HEK293 (cell line): Measurements from ENCODE around the gene GPRC5B.

Experiments used
- CTCF ChIA-PET: fragments of 350-600 bp; formaldehyde crosslinking; extraction: SDS; loops from one replicate; lab custom pipeline; 2021; ENCODE audit warnings: antibody characterized with exemption; lab: Yijun Ruan, JAX
- POLR2A ChIA-PET: fragments of 300-600 bp; formaldehyde crosslinking; extraction: SDS; loops from one replicate; lab custom pipeline; 2020; ENCODE audit warnings: antibody characterized with exemption, inconsistent platforms; lab: Yijun Ruan, JAX
- H3K27ac ChIP-seq: fragments of 200-500 bp; sonication (Bioruptor generic); 2 replicates; pipeline ENCODE4 v1.5.1; 2014; ENCODE audit warnings: low read depth, low read length, control low read depth, inconsistent platforms; ENCODE audit errors: extremely low read depth
- H3K36me3 ChIP-seq, 2 experiments: fragments of 200-500 bp in 1 of 2; sonication (Bioruptor generic) in 1 of 2; 1 replicate in 1 of 2; 2 replicates in 1 of 2; pipeline ENCODE4 v1.5.1; 2014 to 2017; ENCODE audit warnings: inconsistent platforms in 2 of 2, low read length in 2 of 2; ENCODE audit not compliant: control insufficient read depth in 2 of 2, insufficient read depth in 1 of 2
- H3K4me1 ChIP-seq: fragments of 200-500 bp; sonication (Bioruptor generic); 2 replicates; pipeline ENCODE4 v1.5.1; 2014; ENCODE audit warnings: mild to moderate bottlenecking, low read length, inconsistent platforms; ENCODE audit not compliant: control insufficient read depth, insufficient read depth
- H3K4me3 ChIP-seq: 2 replicates; pipeline ENCODE4 v1.5.1; 2011; ENCODE audit warnings: low read depth, mild to moderate bottlenecking, control low read depth, low read length, moderate library complexity
- H3K9me3 ChIP-seq: fragments of 200-500 bp; sonication (Bioruptor generic); 2 replicates; pipeline ENCODE4 v1.5.1; 2014; ENCODE audit warnings: low read depth, low read length, inconsistent platforms; ENCODE audit not compliant: control insufficient read depth, insufficient read depth
- ATF2 ChIP-seq: fragments of 450-650 bp; formaldehyde crosslinking; IDR thresholded peaks from 2 replicates; pipeline ENCODE4 v1.5.1; 2016; ENCODE audit warnings: missing biosample characterization, missing genetic modification characterization, low read depth
- BCL11A ChIP-seq: fragments of 450-650 bp; formaldehyde crosslinking; IDR thresholded peaks from 2 replicates; pipeline ENCODE4 v1.5.1; 2016; ENCODE audit warnings: low read depth, missing biosample characterization, missing genetic modification characterization
- FEZF1 ChIP-seq: fragments of 450-650 bp; formaldehyde crosslinking; IDR thresholded peaks from 2 replicates; pipeline ENCODE4 v1.5.1; 2016; ENCODE audit warnings: missing biosample characterization, missing genetic modification characterization
- SP3 ChIP-seq: fragments of 450-650 bp; formaldehyde crosslinking; IDR thresholded peaks from 2 replicates; pipeline ENCODE4 v1.5.1; 2016; ENCODE audit warnings: missing biosample characterization, missing genetic modification characterization
- SP7 ChIP-seq: fragments of 450-650 bp; formaldehyde crosslinking; IDR thresholded peaks from 2 replicates; pipeline ENCODE4 v1.5.1; 2016; ENCODE audit warnings: missing biosample characterization, missing genetic modification characterization
- TRIM28 ChIP-seq: IDR thresholded peaks from 2 replicates; pipeline ENCODE4 v1.6.1; 2011; ENCODE audit warnings: low read length, control low read depth, borderline replicate concordance
- ZBTB1 ChIP-seq: fragments of 450-650 bp; formaldehyde crosslinking; IDR thresholded peaks from 2 replicates; pipeline ENCODE4 v1.5.1; 2016; ENCODE audit warnings: missing biosample characterization, missing genetic modification characterization
- ZBTB48 ChIP-seq: fragments of 450-650 bp; formaldehyde crosslinking; IDR thresholded peaks from 2 replicates; pipeline ENCODE4 v1.5.1; 2016; ENCODE audit warnings: missing biosample characterization, missing genetic modification characterization
- ZBTB8A ChIP-seq: fragments of 450-650 bp; formaldehyde crosslinking; IDR thresholded peaks from 2 replicates; pipeline ENCODE4 v1.5.1; 2016; ENCODE audit warnings: missing biosample characterization, missing genetic modification characterization
- ZEB2 ChIP-seq: fragments of 450-650 bp; formaldehyde crosslinking; IDR thresholded peaks from 2 replicates; pipeline ENCODE4 v1.5.1; 2016; ENCODE audit warnings: missing biosample characterization, missing genetic modification characterization
- ZIC2 ChIP-seq: fragments of 450-650 bp; formaldehyde crosslinking; IDR thresholded peaks from 2 replicates; pipeline ENCODE4 v1.5.1; 2016; ENCODE audit warnings: missing biosample characterization, missing genetic modification characterization
- ZNF112 ChIP-seq: fragments of 450-650 bp; formaldehyde crosslinking; IDR thresholded peaks from 2 replicates; pipeline ENCODE4 v1.5.0; 2017; ENCODE audit warnings: missing biosample characterization, missing genetic modification characterization
- ZNF133 ChIP-seq: fragments of 450-650 bp; formaldehyde crosslinking; IDR thresholded peaks from 2 replicates; pipeline ENCODE4 v1.5.1; 2016; ENCODE audit warnings: missing biosample characterization, missing genetic modification characterization
- ZNF18 ChIP-seq: fragments of 450-650 bp; formaldehyde crosslinking; IDR thresholded peaks from 2 replicates; pipeline ENCODE4 v1.5.1; 2016; ENCODE audit warnings: missing biosample characterization, missing genetic modification characterization
- ZNF2 ChIP-seq: fragments of 450-650 bp; formaldehyde crosslinking; IDR thresholded peaks from 2 replicates; pipeline ENCODE4 v1.5.1; 2016; ENCODE audit warnings: missing biosample characterization, missing genetic modification characterization
- ZNF292 ChIP-seq: fragments of 450-650 bp; formaldehyde crosslinking; IDR thresholded peaks from 2 replicates; pipeline ENCODE4 v1.5.1; 2016; ENCODE audit warnings: low read depth, missing biosample characterization, missing genetic modification characterization, borderline replicate concordance
- ZNF324 ChIP-seq: fragments of 450-650 bp; formaldehyde crosslinking; IDR thresholded peaks from 2 replicates; pipeline ENCODE4 v1.5.1; 2016; ENCODE audit warnings: missing biosample characterization, missing genetic modification characterization
- ZNF335 ChIP-seq: fragments of 450-650 bp; formaldehyde crosslinking; conservative IDR thresholded peaks from 2 replicates; pipeline ENCODE4 v1.5.1; 2016; ENCODE audit warnings: missing biosample characterization, missing genetic modification characterization
- ZNF404 ChIP-seq: fragments of 450-650 bp; formaldehyde crosslinking; IDR thresholded peaks from 2 replicates; pipeline ENCODE4 v1.5.1; 2017; ENCODE audit warnings: missing biosample characterization, missing genetic modification characterization
- ZNF433 ChIP-seq: fragments of 450-650 bp; formaldehyde crosslinking; IDR thresholded peaks from 2 replicates; pipeline ENCODE4 v1.5.1; 2016; ENCODE audit warnings: missing biosample characterization, missing genetic modification characterization, low read depth
- ZNF529 ChIP-seq: fragments of 450-650 bp; formaldehyde crosslinking; IDR thresholded peaks from 2 replicates; pipeline ENCODE4 v1.5.1; 2017; ENCODE audit warnings: missing genetic modification characterization, missing biosample characterization; ENCODE audit not compliant: insufficient replicate concordance
- ZNF610 ChIP-seq: fragments of 450-650 bp; formaldehyde crosslinking; IDR thresholded peaks from 2 replicates; pipeline ENCODE4 v1.5.1; 2016; ENCODE audit warnings: missing biosample characterization, missing genetic modification characterization, borderline replicate concordance
- ZNF660 ChIP-seq: fragments of 450-650 bp; IDR thresholded peaks from 2 replicates; pipeline ENCODE4 v1.5.1; 2018; ENCODE audit warnings: missing biosample characterization, mild to moderate bottlenecking, missing genetic modification characterization
- ZNF76 ChIP-seq: fragments of 450-650 bp; formaldehyde crosslinking; IDR thresholded peaks from 2 replicates; pipeline ENCODE4; 2016; ENCODE audit warnings: low read depth, missing biosample characterization, missing genetic modification characterization, borderline replicate concordance
- ZSCAN30 ChIP-seq: fragments of 450-650 bp; IDR thresholded peaks from 2 replicates; pipeline ENCODE4 v1.5.1; 2018; ENCODE audit warnings: missing biosample characterization, mild to moderate bottlenecking, missing genetic modification characterization, moderate library complexity
- TF ChIP-seq, protein P1 (sequence below): fragments of 450-650 bp; formaldehyde crosslinking; IDR thresholded peaks from 2 replicates; pipeline ENCODE4 v1.5.1; 2016; ENCODE audit warnings: missing biosample characterization, missing genetic modification characterization
- TF ChIP-seq, protein P2 (sequence below): fragments of 450-650 bp; formaldehyde crosslinking; IDR thresholded peaks from 2 replicates; pipeline ENCODE4 v1.5.1; 2016; ENCODE audit warnings: missing biosample characterization, missing genetic modification characterization
- TF ChIP-seq, protein P3 (sequence below): fragments of 450-650 bp; formaldehyde crosslinking; IDR thresholded peaks from 2 replicates; pipeline ENCODE4 v1.5.1; 2017; ENCODE audit warnings: missing biosample characterization, missing genetic modification characterization

Gene GPRC5B

GRCh38 chr16:19888834-19889233 is 4.2 kb upstream of the GPRC5B start (continued):
- TF ChIP-seq ZNF433 (no peak), ZNF18 (no peak)

- Histone ChIP-seq H3K4me1 (no peaks in the 10 kb centered on the region), H3K4me3 (no peak overlapping the region)
- POLR2A ChIA-PET: interaction anchor here (1.0 kb wide), 1 partner anchor 285 kb away, joined by 4 read pairs; no protein-coding TSS in a partner anchor
- TF ChIP-seq ZIC2: peak; percentile 34; the same call in 1 of the 2 replicates
- TF ChIP-seq FEZF1 (tag by site-specific recombination): no peak
- TF ChIP-seq ZBTB1: peak; percentile 94; the same call in 1 of the 2 replicates
- TF ChIP-seq ZNF292 (tag by site-specific recombination): no peak
- TF ChIP-seq ZNF76 (tag by site-specific recombination): no peak
- no peak for TF ChIP-seq ZNF610 (tag by site-specific recombination)
- TF ChIP-seq, protein P1, sequence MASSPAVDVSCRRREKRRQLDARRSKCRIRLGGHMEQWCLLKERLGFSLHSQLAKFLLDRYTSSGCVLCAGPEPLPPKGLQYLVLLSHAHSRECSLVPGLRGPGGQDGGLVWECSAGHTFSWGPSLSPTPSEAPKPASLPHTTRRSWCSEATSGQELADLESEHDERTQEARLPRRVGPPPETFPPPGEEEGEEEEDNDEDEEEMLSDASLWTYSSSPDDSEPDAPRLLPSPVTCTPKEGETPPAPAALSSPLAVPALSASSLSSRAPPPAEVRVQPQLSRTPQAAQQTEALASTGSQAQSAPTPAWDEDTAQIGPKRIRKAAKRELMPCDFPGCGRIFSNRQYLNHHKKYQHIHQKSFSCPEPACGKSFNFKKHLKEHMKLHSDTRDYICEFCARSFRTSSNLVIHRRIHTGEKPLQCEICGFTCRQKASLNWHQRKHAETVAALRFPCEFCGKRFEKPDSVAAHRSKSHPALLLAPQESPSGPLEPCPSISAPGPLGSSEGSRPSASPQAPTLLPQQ (tag by site-specific recombination): peak; percentile 23; the same call in 1 of the 2 replicates
- no peak for TF ChIP-seq ZEB2 (tag by site-specific recombination)
- TF ChIP-seq ZNF660 (tag by site-specific recombination): peak; percentile 73
- no peak for TF ChIP-seq ZNF404 (tag by site-specific recombination)
- TF ChIP-seq, protein P2, sequence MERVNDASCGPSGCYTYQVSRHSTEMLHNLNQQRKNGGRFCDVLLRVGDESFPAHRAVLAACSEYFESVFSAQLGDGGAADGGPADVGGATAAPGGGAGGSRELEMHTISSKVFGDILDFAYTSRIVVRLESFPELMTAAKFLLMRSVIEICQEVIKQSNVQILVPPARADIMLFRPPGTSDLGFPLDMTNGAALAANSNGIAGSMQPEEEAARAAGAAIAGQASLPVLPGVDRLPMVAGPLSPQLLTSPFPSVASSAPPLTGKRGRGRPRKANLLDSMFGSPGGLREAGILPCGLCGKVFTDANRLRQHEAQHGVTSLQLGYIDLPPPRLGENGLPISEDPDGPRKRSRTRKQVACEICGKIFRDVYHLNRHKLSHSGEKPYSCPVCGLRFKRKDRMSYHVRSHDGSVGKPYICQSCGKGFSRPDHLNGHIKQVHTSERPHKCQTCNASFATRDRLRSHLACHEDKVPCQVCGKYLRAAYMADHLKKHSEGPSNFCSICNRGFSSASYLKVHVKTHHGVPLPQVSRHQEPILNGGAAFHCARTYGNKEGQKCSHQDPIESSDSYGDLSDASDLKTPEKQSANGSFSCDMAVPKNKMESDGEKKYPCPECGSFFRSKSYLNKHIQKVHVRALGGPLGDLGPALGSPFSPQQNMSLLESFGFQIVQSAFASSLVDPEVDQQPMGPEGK (tag by site-specific recombination): peak; percentile 31; the same call in 1 of the 2 replicates
- TF ChIP-seq ZNF133 (tag by site-specific recombination): peak; percentile 38; the same call in 1 of the 2 replicates
- no peak for TF ChIP-seq ZNF324
- peak; percentile 84 for TF ChIP-seq ZNF2
- 0 out of 2 replicates have a peak, but pooled peaks have one; percentile 25 for TF ChIP-seq ZNF335
- TF ChIP-seq ATF2 (tag by site-specific recombination): no peak
- TF ChIP-seq SP3 (tag by site-specific recombination): 0 out of 2 replicates have a peak, but pooled peaks have one; percentile 13
- no peak for TF ChIP-seq ZBTB48 (tag by site-specific recombination)
- TF ChIP-seq TRIM28: no peak
- TF ChIP-seq ZNF112 (tag by site-specific recombination): no peak
- TF ChIP-seq BCL11A (tag by site-specific recombination): no peak
- TF ChIP-seq ZBTB8A (tag by site-specific recombination): 0 out of 2 replicates have a peak, but pooled peaks have one; percentile 13
- TF ChIP-seq SP7 (tag by site-specific recombination): peak; percentile 37; the same call in 1 of the 2 replicates
- TF ChIP-seq, protein P3, sequence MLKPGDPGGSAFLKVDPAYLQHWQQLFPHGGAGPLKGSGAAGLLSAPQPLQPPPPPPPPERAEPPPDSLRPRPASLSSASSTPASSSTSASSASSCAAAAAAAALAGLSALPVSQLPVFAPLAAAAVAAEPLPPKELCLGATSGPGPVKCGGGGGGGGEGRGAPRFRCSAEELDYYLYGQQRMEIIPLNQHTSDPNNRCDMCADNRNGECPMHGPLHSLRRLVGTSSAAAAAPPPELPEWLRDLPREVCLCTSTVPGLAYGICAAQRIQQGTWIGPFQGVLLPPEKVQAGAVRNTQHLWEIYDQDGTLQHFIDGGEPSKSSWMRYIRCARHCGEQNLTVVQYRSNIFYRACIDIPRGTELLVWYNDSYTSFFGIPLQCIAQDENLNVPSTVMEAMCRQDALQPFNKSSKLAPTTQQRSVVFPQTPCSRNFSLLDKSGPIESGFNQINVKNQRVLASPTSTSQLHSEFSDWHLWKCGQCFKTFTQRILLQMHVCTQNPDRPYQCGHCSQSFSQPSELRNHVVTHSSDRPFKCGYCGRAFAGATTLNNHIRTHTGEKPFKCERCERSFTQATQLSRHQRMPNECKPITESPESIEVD (tag by site-specific recombination): no peak
- TF ChIP-seq ZNF529 (tag by site-specific recombination): no peak
- peak; percentile 88; the same call in 1 of the 2 replicates for TF ChIP-seq ZSCAN30
Observed at GRCh38 chr16:19886073-19886941, 1.7 kb upstream of the GPRC5B start.

More at GRCh38 chr16:19886073-19886941, 1.7 kb upstream of the GPRC5B start:
- Histone ChIP-seq H3K27ac (no peak overlapping the region), H3K36me3 (no peaks in the 10 kb centered on the region), H3K9me3 (no peaks in the 10 kb centered on the region)
- CTCF ChIA-PET: interaction anchor here (0.5 to 6.6 kb wide), 33 partner anchors 9 to 627 kb away, joined by 3 to 99 read pairs (median 4); partner anchors contain the start of gene VPS35L
